ENCODE data around the gene SLC12A5. TPM values are rescaled to one million over a fixed set of nuclear protein-coding genes. Genes with fewer than 3 reads are reported as not detected.

Gene SLC12A5
- total RNA-seq, 4 donors from 2014 or later = not detected

DNA sequence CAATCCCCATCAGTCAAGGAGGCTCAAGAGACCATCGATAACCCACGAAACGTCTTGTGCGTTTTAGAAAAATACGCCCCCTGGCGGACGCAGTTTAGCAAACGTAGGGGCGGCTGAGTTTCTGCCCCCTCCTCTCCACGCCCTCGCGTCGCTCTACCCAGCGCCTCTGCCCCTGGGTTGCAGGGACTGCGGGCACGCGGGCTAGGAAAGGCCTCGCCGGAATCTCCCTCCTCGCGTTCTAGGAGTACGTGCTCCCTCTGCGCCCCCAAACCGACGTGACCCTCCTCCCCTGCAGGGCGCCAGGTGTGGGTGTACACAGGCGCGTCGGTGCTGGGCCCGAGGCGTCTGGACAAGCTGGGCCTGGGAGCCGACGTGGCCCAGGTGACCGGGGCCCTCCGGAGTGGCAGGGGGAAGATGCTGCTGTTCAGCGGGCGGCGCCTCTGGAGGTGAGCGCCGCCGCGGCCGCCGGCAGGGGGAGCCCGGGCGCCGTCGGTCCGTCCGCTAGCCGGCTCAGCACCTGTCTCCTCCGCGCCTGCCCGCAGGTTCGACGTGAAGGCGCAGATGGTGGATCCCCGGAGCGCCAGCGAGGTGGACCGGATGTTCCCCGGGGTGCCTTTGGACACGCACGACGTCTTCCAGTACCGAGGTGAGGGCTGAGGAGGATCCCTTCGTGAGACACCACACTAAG lies 15.0 kb upstream of the SLC12A5 start:
- no peak for TF ChIP-seq POLR2A (IDR thresholded peaks at IDR 0.05)
- TF ChIP-seq, protein P1, sequence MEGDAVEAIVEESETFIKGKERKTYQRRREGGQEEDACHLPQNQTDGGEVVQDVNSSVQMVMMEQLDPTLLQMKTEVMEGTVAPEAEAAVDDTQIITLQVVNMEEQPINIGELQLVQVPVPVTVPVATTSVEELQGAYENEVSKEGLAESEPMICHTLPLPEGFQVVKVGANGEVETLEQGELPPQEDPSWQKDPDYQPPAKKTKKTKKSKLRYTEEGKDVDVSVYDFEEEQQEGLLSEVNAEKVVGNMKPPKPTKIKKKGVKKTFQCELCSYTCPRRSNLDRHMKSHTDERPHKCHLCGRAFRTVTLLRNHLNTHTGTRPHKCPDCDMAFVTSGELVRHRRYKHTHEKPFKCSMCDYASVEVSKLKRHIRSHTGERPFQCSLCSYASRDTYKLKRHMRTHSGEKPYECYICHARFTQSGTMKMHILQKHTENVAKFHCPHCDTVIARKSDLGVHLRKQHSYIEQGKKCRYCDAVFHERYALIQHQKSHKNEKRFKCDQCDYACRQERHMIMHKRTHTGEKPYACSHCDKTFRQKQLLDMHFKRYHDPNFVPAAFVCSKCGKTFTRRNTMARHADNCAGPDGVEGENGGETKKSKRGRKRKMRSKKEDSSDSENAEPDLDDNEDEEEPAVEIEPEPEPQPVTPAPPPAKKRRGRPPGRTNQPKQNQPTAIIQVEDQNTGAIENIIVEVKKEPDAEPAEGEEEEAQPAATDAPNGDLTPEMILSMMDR (IDR thresholded peaks at IDR 0.05) = peak in 1 of 3 donors; percentile 47
- WGBS, 2 donors = 1% methylated on average over 52 to 53 of the region's 67 CpGs
- intact Hi-C loops (cut with DNase I; ENCODE audit: low total_unique reads) = no loop called here

DNA sequence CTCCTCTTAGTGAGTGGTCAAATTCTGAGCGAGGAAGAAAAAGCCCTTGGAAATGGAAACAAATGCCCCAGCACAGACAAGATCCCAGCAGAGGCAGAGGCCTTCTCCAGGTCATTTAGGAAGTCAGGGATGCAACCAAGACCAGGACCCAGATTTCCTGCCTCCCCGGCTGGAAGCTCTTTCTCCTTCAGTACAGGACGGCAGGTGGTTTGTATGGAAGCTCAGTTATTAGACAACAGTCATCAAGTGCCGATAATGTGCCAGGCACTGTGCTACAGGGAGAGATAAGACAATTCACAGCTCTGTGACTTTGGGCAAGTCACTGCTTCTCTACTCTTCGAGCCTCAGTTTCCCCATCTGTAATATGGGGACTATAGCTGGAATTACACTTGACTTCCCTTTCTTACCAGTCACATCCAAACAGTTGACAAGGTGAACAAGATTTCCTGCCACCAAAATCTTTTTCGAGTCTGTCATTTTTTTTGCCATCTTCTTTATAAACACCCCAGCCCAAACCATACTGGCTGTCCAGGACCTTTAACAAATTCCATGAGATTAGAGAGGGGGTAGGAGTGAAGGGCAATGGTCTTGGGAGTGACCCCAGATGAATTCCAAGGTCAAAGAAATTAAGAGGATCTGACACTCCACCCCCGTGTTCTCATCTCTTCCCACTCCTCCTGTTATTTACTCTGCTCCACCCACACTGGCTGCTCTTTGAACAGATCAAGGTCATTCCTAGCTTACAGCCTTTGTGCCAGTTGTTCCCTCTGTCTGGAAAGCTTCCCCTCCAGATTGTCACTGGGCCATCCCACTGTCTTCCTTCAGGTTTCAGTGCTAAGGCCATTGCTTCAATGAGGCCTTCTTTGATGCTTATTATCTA lies 14.3 kb upstream of the SLC12A5 start:
- WGBS, 2 donors = 57 to 64% methylated on average over 7 of the region's 7 CpGs
- intact Hi-C loops (cut with DNase I; ENCODE audit: low total_unique reads) = no loop called here
- no peak for TF ChIP-seq POLR2A (IDR thresholded peaks at IDR 0.05)
- TF ChIP-seq, protein P1 (IDR thresholded peaks at IDR 0.05) = peak in 1 of 3 donors; percentile 10
- no peak for DNase-seq (ENCODE audit: low spot score in 2 of 2)
- no peak overlapping the region for H3K4me3 ChIP-seq (ENCODE audit: low read depth, poor library complexity, severe bottlenecking)

More for the DNA sequence above, 15.0 kb upstream of the SLC12A5 start:
- no peak overlapping the region for H3K4me3 ChIP-seq (ENCODE audit: low read depth, poor library complexity, severe bottlenecking)
- peak in 1 of 2 donors; percentile 88 for DNase-seq (ENCODE audit: low spot score in 2 of 2)

DNA sequence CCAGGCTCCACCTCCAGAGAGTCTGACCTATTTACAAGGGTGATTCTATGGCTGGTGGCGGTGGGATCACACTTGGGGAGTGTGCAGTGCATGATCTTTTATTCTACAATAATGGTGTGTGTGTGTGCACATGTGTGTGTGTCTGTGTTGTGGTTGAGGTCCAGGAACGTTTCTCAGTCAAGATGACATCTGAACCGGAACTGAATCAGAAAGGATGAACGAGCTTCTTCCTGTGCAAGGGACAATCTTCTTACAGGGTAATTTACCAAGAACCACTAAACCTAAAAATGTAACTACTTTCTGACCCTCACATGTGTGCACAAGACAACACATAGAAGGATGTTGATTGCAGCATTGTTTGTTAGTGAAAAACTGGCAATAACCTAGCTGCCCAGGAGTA lies 11.7 kb upstream of the SLC12A5 start:
- intact Hi-C loops (cut with DNase I; ENCODE audit: low total_unique reads) = no loop called here
- TF ChIP-seq POLR2A (IDR thresholded peaks at IDR 0.05) = no peak
- TF ChIP-seq, protein P1 (IDR thresholded peaks at IDR 0.05) = no peak
- no peak for DNase-seq (ENCODE audit: low spot score in 2 of 2)
- WGBS, 2 donors = 67 to 69% methylated on average over 4 of the region's 4 CpGs
- H3K4me3 ChIP-seq (ENCODE audit: low read depth, poor library complexity, severe bottlenecking) = no peak overlapping the region

DNA sequence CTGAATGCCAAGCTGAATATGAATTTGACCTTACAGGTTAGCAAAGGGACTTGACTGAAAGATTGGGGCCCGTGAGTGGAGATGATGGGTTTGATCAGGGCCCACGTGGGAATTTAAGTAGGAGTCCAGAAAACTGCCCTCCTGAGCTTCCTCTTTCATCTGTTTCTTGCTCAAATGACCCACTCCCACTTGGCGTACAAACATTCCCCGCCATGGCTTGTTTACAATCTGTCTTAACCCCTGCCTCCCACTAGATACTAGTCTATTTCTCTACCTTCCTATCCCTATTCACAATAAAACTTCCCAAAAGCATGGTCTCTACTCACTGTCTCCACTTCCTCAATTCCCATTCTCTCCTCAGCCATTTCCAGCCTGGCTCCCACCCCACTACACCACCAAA lies 10.9 kb upstream of the SLC12A5 start:
- H3K4me3 ChIP-seq (ENCODE audit: low read depth, poor library complexity, severe bottlenecking) = no peak overlapping the region
- intact Hi-C loops (cut with DNase I; ENCODE audit: low total_unique reads) = no loop called here
- WGBS, 2 donors = 63 to 74% methylated on average over 4 of the region's 4 CpGs
- TF ChIP-seq POLR2A (IDR thresholded peaks at IDR 0.05) = no peak
- TF ChIP-seq, protein P1 (IDR thresholded peaks at IDR 0.05) = no peak
- no peak for DNase-seq (ENCODE audit: low spot score in 2 of 2)

DNA sequence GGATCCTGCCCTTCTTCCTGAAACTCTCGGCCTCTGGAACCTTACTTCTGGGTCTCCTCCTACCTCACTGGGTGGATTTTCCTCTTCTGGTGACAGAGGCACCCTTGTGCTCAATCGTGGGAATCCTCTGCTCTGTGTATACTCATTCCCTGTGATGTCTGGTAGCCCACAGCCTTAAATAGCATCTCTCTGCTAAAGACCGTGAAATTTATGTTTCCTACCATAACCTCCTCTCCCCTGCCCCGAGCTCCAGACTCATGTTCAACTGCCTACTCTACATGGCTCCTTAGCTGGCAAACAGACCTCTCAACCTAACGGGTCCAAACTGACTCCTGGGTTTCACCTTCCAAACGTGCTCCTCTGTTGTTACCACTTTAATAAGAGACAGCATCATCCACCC lies 10.4 kb upstream of the SLC12A5 start:
- DNase-seq (ENCODE audit: low spot score in 2 of 2) = no peak
- TF ChIP-seq, protein P1 (IDR thresholded peaks at IDR 0.05) = no peak
- no peak for TF ChIP-seq POLR2A (IDR thresholded peaks at IDR 0.05)
- H3K4me3 ChIP-seq (ENCODE audit: low read depth, poor library complexity, severe bottlenecking) = no peak overlapping the region
- intact Hi-C loops (cut with DNase I; ENCODE audit: low total_unique reads) = no loop called here
- 57 to 61% methylated on average over 6 of the region's 6 CpGs for WGBS, 2 donors
